ENCODE results near the gene PET100.
A peak's percentile ranks its signal among the peaks of the same experiment; 100 is the strongest.

GRCh38 chr19:7596211-7596937 is 33.2 kb upstream of the PET100 start:
- no peak for TF ChIP-seq EZH2 (IDR thresholded peaks at IDR 0.05; ENCODE audit: low read length)
- peak in 1 of 3 experiments; percentile 23 for TF ChIP-seq CTCF (optimal IDR thresholded peaks at IDR 0.05 in 1 of 3, IDR thresholded peaks at IDR 0.05 in 1 of 3, conservative IDR thresholded peaks at IDR 0.05 in 1 of 3; ENCODE audit: extremely low read depth in 1 of 3, insufficient read depth in 2 of 3, low read length in 3 of 3)
